Erythroblast (primary cell): ENCODE measurements around the gene NEU4.

Source experiments
- GATA1 ChIP-seq: IDR thresholded peaks from 2 replicates; pipeline ENCODE4 v1.6.1; 2011; ENCODE audit warnings: low read depth, mild to moderate bottlenecking, control low read depth, low read length, moderate library complexity
- POLR2A ChIP-seq: IDR thresholded peaks from 2 replicates; pipeline ENCODE4 v1.6.1; 2011; ENCODE audit warnings: mild to moderate bottlenecking, low read length

GRCh38 chr2:241777170-241777685 lies 31.8 kb upstream of the NEU4 start:
- TF ChIP-seq POLR2A (no peak), GATA1 (no peak)
